Ishikawa (cell line): ENCODE measurements around the gene PNMA6A.

ENCODE experiments used
- CEBPB ChIP-seq: IDR thresholded peaks from 2 replicates; pipeline ENCODE4 v1.6.1; 2012
- CREB1 ChIP-seq: IDR thresholded peaks from 2 replicates; pipeline ENCODE4 v1.6.1; 2012; ENCODE audit warnings: low read depth
- EGR1 ChIP-seq: IDR thresholded peaks from 2 replicates; pipeline ENCODE4 v1.6.1; 2012
- EP300 ChIP-seq: IDR thresholded peaks from 2 replicates; pipeline ENCODE4 v1.6.1; 2012; ENCODE audit warnings: borderline replicate concordance
- FOXM1 ChIP-seq: IDR thresholded peaks from 2 replicates; pipeline ENCODE4 v1.6.1; 2012; ENCODE audit warnings: low read depth, borderline replicate concordance
- NFIC ChIP-seq: IDR thresholded peaks from 2 replicates; pipeline ENCODE4 v1.6.1; 2012
- RAD21 ChIP-seq: IDR thresholded peaks from 2 replicates; pipeline ENCODE4 v1.6.1; 2012; ENCODE audit warnings: low read depth
- TAF1 ChIP-seq: IDR thresholded peaks from 2 replicates; pipeline ENCODE4 v1.6.1; 2012; ENCODE audit warnings: low read depth, mild to moderate bottlenecking
- TCF12 ChIP-seq: IDR thresholded peaks from 2 replicates; pipeline ENCODE4 v1.6.1; 2012; ENCODE audit warnings: low read depth
- TEAD4 ChIP-seq: IDR thresholded peaks from 2 replicates; pipeline ENCODE4 v1.6.1; 2012
- ZBTB7A ChIP-seq: IDR thresholded peaks from 2 replicates; pipeline ENCODE4 v1.6.1; 2012; ENCODE audit warnings: low read depth
- TF ChIP-seq, protein P1 (sequence below): IDR thresholded peaks from 2 replicates; pipeline ENCODE4 v1.6.1; 2012; ENCODE audit warnings: low read depth, mild to moderate bottlenecking
- TF ChIP-seq, protein P2 (sequence below): IDR thresholded peaks from 2 replicates; pipeline ENCODE4 v1.6.1; 2012
- TF ChIP-seq, protein P3 (sequence below): IDR thresholded peaks from 2 replicates; pipeline ENCODE4 v1.6.1; 2012

The PNMA6A gene

DNA sequence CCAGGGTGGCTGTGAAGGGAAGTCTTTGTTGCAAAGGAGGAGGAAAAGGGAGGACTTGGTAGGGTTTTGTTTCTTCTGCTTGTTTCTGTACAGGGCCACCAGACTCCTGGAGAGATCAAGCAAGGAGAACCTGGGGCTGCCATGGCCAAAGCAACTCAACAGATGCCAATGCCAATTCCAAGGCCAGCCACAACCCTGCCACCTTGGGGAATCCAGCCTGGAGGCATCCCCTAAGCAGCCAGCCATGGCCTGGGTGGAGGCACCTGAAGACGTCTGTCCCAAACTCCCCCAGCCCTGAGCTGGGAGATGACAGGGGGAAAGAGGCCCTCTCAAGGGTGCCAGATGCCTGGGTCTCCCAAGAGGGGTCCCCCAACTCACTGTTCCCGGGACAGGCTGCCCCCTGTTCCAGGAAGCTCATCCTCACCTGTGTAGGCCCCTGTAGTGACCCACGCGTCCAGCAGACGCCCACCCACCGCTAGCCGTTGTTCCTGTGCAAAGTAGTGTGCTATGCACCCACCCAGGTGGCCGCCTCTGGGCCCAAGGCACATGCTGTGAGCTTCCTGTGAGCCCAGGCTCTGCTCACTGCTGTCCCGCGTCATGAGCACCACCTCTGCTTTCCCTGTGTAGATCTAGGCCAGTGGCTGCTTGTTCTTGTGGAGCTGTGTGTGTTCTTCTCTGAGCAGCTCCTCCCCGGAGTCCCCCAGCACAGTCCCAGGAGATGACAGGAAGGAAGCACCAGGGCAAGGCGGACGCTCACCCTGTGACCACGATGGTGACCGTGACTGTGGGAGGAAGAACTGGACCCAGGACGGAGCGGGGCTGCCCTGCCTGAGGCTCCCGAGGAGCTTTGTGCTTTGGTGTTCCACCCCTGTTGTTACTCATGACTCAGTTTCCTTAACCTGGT lies 12.8 kb upstream of the PNMA6A start:
- TF ChIP-seq CREB1 (no peak), ZBTB7A (no peak), EGR1 (no peak), TCF12 (no peak), TAF1 (no peak), TEAD4 (no peak)

DNA sequence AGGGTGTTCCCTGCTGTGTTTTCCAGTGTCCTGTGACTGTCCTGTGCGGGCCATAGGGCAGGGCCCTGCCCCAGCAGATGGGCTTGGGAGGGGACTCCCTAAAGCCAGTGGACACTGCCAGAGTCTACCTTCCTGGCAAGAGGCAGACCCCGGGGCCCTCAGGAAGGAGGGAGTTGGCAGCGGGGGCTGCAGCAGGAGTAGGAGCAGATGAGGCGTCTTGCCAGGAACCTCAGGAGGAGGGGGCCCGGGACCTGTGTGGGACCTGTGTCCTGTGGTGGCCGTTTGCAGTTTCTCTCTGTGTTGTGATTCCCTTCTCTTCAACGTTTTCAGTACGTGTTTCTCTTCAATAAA lies 12.2 kb upstream of the PNMA6A start:
- TF ChIP-seq, protein P1, sequence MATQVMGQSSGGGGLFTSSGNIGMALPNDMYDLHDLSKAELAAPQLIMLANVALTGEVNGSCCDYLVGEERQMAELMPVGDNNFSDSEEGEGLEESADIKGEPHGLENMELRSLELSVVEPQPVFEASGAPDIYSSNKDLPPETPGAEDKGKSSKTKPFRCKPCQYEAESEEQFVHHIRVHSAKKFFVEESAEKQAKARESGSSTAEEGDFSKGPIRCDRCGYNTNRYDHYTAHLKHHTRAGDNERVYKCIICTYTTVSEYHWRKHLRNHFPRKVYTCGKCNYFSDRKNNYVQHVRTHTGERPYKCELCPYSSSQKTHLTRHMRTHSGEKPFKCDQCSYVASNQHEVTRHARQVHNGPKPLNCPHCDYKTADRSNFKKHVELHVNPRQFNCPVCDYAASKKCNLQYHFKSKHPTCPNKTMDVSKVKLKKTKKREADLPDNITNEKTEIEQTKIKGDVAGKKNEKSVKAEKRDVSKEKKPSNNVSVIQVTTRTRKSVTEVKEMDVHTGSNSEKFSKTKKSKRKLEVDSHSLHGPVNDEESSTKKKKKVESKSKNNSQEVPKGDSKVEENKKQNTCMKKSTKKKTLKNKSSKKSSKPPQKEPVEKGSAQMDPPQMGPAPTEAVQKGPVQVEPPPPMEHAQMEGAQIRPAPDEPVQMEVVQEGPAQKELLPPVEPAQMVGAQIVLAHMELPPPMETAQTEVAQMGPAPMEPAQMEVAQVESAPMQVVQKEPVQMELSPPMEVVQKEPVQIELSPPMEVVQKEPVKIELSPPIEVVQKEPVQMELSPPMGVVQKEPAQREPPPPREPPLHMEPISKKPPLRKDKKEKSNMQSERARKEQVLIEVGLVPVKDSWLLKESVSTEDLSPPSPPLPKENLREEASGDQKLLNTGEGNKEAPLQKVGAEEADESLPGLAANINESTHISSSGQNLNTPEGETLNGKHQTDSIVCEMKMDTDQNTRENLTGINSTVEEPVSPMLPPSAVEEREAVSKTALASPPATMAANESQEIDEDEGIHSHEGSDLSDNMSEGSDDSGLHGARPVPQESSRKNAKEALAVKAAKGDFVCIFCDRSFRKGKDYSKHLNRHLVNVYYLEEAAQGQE = no peak
- TF ChIP-seq, protein P2, sequence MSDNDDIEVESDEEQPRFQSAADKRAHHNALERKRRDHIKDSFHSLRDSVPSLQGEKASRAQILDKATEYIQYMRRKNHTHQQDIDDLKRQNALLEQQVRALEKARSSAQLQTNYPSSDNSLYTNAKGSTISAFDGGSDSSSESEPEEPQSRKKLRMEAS = no peak
- TF ChIP-seq TEAD4 (no peak), CREB1 (no peak), EGR1 (no peak), EP300 (no peak)

DNA sequence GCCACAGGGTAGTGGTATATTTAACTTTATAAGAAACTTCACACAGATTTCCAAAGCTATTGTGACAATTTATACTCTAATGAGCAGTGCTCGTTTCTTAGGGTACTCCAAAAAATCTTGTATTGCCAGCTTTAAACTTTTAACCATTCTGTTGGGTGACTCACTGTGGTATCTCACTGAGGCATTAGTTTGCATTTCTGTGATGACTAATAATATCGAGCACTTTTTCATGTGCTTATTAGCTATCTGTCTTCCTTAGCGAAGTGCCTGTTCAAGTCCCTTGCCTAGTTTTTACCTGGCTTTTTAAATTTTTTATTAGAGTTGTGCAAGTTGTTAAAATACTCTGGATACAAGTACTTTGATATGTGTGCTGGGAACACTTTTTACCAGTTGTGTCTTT lies 10.5 kb upstream of the PNMA6A start:
- TF ChIP-seq FOXM1 = no peak
- TF ChIP-seq EGR1 = no peak
- no peak for TF ChIP-seq ZBTB7A
- no peak for TF ChIP-seq EP300
- TF ChIP-seq, protein P3, sequence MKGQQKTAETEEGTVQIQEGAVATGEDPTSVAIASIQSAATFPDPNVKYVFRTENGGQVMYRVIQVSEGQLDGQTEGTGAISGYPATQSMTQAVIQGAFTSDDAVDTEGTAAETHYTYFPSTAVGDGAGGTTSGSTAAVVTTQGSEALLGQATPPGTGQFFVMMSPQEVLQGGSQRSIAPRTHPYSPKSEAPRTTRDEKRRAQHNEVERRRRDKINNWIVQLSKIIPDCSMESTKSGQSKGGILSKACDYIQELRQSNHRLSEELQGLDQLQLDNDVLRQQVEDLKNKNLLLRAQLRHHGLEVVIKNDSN = no peak
- TF ChIP-seq, protein P1 = no peak
- no peak for TF ChIP-seq TAF1

DNA sequence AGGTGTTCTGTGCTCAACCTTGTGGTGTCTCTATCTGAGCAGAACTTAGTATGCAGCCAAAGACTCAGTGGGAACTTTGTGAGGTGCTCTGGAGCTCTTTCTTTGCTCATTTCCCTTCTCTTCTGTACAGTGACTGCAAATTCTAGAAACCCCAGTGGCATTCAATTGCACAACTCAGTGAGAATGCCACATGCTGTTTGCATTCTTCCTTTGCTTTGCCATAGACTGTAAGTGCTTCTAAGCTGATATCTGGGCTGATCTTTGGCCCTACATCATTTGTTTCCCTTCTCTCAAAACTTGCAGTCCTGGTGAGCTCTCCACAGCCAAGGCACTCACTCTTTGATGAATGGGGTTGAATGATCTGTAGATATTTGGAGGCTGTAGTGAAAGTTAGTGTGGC lies 8.9 kb upstream of the PNMA6A start:
- TF ChIP-seq, protein P2 = no peak
- TF ChIP-seq EP300 (no peak), CREB1 (no peak), CEBPB (no peak)

DNA sequence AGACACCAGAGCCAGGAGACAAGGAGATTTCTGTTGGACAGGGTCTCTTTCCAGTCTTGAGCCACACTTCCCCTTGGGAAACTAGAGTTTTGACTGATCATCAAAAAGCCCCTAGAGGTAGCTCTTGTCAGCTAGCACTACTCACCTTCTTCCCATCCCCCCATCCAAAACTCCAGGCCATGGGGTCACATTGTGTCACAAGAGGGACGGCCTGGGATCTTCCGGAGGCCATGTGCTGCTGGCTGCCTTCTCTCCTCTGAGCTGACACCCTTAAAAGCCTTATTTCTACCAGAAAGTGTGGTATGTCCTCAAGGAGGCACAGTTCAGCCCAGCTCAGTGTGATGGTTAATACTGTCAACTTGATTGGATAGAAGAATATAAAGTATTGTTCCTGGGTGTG lies 8.2 kb upstream of the PNMA6A start:
- TF ChIP-seq EP300 = no peak
- TF ChIP-seq RAD21 = no peak
- no peak for TF ChIP-seq CREB1
- TF ChIP-seq, protein P2 = no peak
- no peak for TF ChIP-seq NFIC

DNA sequence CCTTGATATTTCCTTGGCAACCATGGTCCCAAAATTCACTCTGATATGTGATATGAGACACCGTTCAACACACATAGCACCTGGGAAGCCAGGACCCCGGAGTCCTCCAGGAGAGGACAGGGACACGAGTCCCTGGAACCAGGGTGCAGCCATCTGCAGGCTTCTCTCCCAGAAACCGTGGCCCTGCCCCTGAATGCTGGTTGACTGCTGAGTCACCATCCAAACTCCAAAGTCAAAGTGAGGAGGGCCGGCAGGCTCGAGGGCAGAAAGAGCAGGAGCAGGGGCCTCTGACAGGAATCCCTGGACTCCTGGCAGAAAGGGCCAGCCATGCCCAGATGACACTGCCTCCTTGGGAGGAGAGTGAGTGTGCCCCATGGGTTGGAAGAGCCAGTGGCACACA lies 6.9 kb upstream of the PNMA6A start:
- TF ChIP-seq FOXM1 = no peak
- no peak for TF ChIP-seq NFIC
- TF ChIP-seq ZBTB7A = no peak

DNA sequence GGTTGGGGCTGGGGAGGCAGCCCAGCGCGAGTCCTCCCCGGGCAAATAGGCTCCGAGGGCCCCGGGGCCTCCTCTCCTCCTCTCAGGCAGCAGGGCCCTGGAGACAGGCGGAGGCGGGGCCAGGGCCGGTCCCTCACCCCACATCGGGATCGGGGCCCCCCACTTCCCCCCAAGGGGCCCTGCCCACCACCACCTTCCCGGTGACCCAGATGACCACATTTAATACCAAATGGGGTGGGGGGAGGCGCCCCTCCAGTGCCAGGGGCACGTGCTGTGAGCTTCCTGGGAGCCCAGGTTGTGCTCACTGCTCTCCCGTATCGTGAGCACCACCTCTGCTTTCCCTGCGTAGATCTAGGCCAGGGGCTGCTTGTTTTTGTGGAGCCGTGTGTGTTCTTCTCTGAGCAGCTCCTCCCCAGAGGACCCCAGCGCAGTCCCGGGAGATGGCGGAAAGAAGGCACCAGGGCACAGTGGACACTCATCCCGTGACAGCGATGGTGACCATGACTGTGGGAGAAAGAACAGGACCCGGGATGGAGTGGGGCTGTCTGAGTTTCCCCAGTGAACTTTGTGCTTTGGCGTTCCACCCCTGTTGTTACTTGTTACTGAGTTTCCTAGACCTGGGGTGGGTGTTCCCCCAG lies 2.1 kb downstream of the PNMA6A start:
- TF ChIP-seq FOXM1 (no peak), CREB1 (no peak), TAF1 (no peak), RAD21 (no peak), TEAD4 (no peak), EGR1 (no peak), EP300 (no peak), ZBTB7A (no peak), CEBPB (no peak)
- TF ChIP-seq, protein P1 = no peak
- TF ChIP-seq, protein P2 = no peak
- TF ChIP-seq, protein P3 = no peak
